Peyer's patch (tissue), 4 donors: ENCODE results near the gene IFRD2. TPM values are rescaled to one million over a fixed set of nuclear protein-coding genes. Genes with fewer than 3 reads are reported as not detected.

Experiments
- DNase-seq, 3 donors: peaks; one replicate each; pipeline ENCODE4 v3.0.0-alpha.2; 2017 to 2019
- H3K27ac ChIP-seq, 4 donors: fragments of 200-600 bp; sonication (generic); one replicate each; pipeline ENCODE4 v1.5.1; 2016 to 2019
- H3K27me3 ChIP-seq, 2 donors: fragments of 200-600 bp; sonication (generic); one replicate each; pipeline ENCODE4 v1.5.1; 2019
- H3K36me3 ChIP-seq, 3 donors: fragments of 200-600 bp; sonication (generic); one replicate each; pipeline ENCODE4 v1.5.1; 2016 to 2019
- H3K4me1 ChIP-seq, 4 donors: fragments of 200-600 bp; sonication (generic); one replicate each; pipeline ENCODE4 v1.5.1; 2016 to 2019
- H3K4me3 ChIP-seq, 4 donors: fragments of 200-600 bp; sonication (generic); 1 replicate in 3 of 4; 2 replicates in 1 of 4; pipeline ENCODE4 v1.5.1; 2016 to 2019; ENCODE audit warnings: mild to moderate bottlenecking in 1 of 4
- H3K9me3 ChIP-seq, 4 donors: fragments of 200-600 bp; sonication (generic); one replicate each; pipeline ENCODE4 v1.5.1; 2016 to 2019; ENCODE audit warnings: mild to moderate bottlenecking in 1 of 4
- CTCF ChIP-seq, 6 experiments: fragments of 450-650 bp in 4 of 6; fragments of 200-600 bp in 2 of 6; sonication (generic) in 1 of 6; IDR thresholded peaks; one replicate each; pipeline ENCODE4 v1.5.1; 2017 to 2019; ENCODE audit warnings: antibody characterized with exemption in 6 of 6, mild to moderate bottlenecking in 3 of 6, moderate library complexity in 1 of 6
- POLR2A ChIP-seq, 2 donors: fragments of 450-650 bp; IDR thresholded peaks; one replicate each; pipeline ENCODE4 v1.5.1; 2017; ENCODE audit warnings: antibody characterized with exemption in 2 of 2, mild to moderate bottlenecking in 2 of 2, moderate library complexity in 2 of 2
- total RNA-seq, 4 donors: library from RNA; depleted of rRNA; stranded (reverse); fragments of >200 nt; gene quantifications; one replicate each; pipeline ENCODE4 v1.1.0, GENCODE V29; 2016

The IFRD2 gene
- total RNA-seq, 4 donors from 2014 or later = 75.5 to 205 (median 140) TPM

- Histone ChIP-seq H3K27ac (peak overlapping the region in 1 of 4 donors; percentile 19), H3K36me3 (peaks cover 0 to 64% (median 0%) of the 10 kb centered on the region in 3 donors), H3K9me3 (peaks cover 0 to 7% (median 0%) of the 10 kb centered on the region in 4 donors), H3K4me1 (peaks cover 6 to 49% (median 13%) of the 10 kb centered on the region in 4 donors), H3K27me3 (no peaks in the 10 kb centered on the region), H3K4me3 (no peak overlapping the region)
- TF ChIP-seq CTCF (IDR thresholded peaks at IDR 0.05) (peak in 5 of 6 experiments; percentile 25 to 64 (median 55)), POLR2A (IDR thresholded peaks at IDR 0.05) (no peak)
- peak in 2 of 3 donors; percentile 73 to 76 for DNase-seq
Measured at GRCh38 chr3:50256978-50257890, 35.0 kb downstream of the IFRD2 start.

- Histone ChIP-seq H3K4me3 (no peak overlapping the region), H3K27me3 (no peaks in the 10 kb centered on the region), H3K27ac (peak overlapping the region in 3 of 4 donors; percentile 57 to 75 (median 70)), H3K9me3 (peaks cover 0 to 7% (median 0%) of the 10 kb centered on the region in 4 donors), H3K4me1 (peaks cover 1 to 48% (median 7%) of the 10 kb centered on the region in 4 donors), H3K36me3 (peaks cover 0 to 69% (median 0%) of the 10 kb centered on the region in 3 donors)
- DNase-seq = no peak
- TF ChIP-seq CTCF (IDR thresholded peaks at IDR 0.05) = no peak
- TF ChIP-seq POLR2A (IDR thresholded peaks at IDR 0.05) = no peak
Measured at GRCh38 chr3:50255251-50255615, 37.0 kb downstream of the IFRD2 start.

GRCh38 chr3:50254577-50255250 lies 37.5 kb downstream of the IFRD2 start:
- Histone ChIP-seq H3K9me3 (peaks cover 0 to 7% (median 0%) of the 10 kb centered on the region in 4 donors), H3K27ac (peak overlapping the region; percentile 48 to 75 (median 64)), H3K4me1 (peaks cover 0 to 51% (median 7%) of the 10 kb centered on the region in 4 donors), H3K4me3 (no peak overlapping the region), H3K27me3 (no peaks in the 10 kb centered on the region), H3K36me3 (peaks cover 0 to 69% (median 0%) of the 10 kb centered on the region in 3 donors)
- TF ChIP-seq CTCF (IDR thresholded peaks at IDR 0.05) = no peak
- DNase-seq = peak in 1 of 3 donors; percentile 80

GRCh38 chr3:50251220-50251619 lies 41.0 kb downstream of the IFRD2 start:
- H3K27me3 ChIP-seq = no peaks in the 10 kb centered on the region
- H3K36me3 ChIP-seq = peaks cover 0 to 39% (median 0%) of the 10 kb centered on the region in 3 donors
- H3K9me3 ChIP-seq = no peaks in the 10 kb centered on the region
- no peak overlapping the region for H3K4me3 ChIP-seq
- peak in 2 of 3 donors; percentile 66 to 68 for DNase-seq
- TF ChIP-seq CTCF (IDR thresholded peaks at IDR 0.05) (no peak), POLR2A (IDR thresholded peaks at IDR 0.05) (no peak)
- peaks cover 0 to 82% (median 24%) of the 10 kb centered on the region in 4 donors for H3K4me1 ChIP-seq
- H3K27ac ChIP-seq = peak overlapping the region in 2 of 4 donors; percentile 38 to 47

GRCh38 chr3:50250514-50250913 lies 41.7 kb downstream of the IFRD2 start:
- Histone ChIP-seq H3K4me1 (peaks cover 3 to 88% (median 31%) of the 10 kb centered on the region in 4 donors), H3K27me3 (no peaks in the 10 kb centered on the region), H3K4me3 (no peak overlapping the region), H3K36me3 (peaks cover 0 to 34% (median 0%) of the 10 kb centered on the region in 3 donors), H3K9me3 (no peaks in the 10 kb centered on the region), H3K27ac (peak overlapping the region in 3 of 4 donors; percentile 0 to 86 (median 35))
- no peak for DNase-seq
- TF ChIP-seq CTCF (IDR thresholded peaks at IDR 0.05) (no peak), POLR2A (IDR thresholded peaks at IDR 0.05) (no peak)
